Pancreas (tissue), 10 donors: Measurements from ENCODE around the gene ARHGEF16. TPM values are rescaled to one million over a fixed set of nuclear protein-coding genes. Genes with fewer than 3 reads are reported as not detected.

Experiments used
- ATAC-seq, 4 donors: fragments of 200-7000 bp; cut with Tn5 transposase; one replicate each; pipeline versions ENCODE4 v1.8.0 to v1.9.1; 2020; ENCODE audit warnings: mild to moderate bottlenecking in 4 of 4, moderate library complexity in 4 of 4
- DNase-seq, 6 donors: peaks; one replicate each; pipeline ENCODE4 v3.0.0-alpha.2; 2020
- FAIRE-seq: peaks from 2 replicates; lab custom pipeline; 2012; peaks lifted over from hg19 to GRCh38; lab: Jason Lieb, UNC
- H3K27ac ChIP-seq, 4 donors: fragments of 200-600 bp; sonication (generic); 1 replicate in 3 of 4; 2 replicates in 1 of 4; pipeline versions ENCODE4 v1.5.0 to v1.8.0; 2020
- H3K27me3 ChIP-seq, 4 donors: fragments of 200-600 bp; one replicate each; pipeline ENCODE4 v1.8.0; 2021
- H3K36me3 ChIP-seq, 3 donors: fragments of 200-600 bp; sonication (generic) in 1 of 3; one replicate each; pipeline versions ENCODE4 v1.5.0 to v1.8.0; 2020 to 2021
- H3K4me1 ChIP-seq, 3 donors: fragments of 200-600 bp; one replicate each; pipeline ENCODE4 v1.8.0; 2021
- H3K4me3 ChIP-seq, 4 donors: fragments of 200-600 bp; sonication (generic) in 2 of 4; one replicate each; pipeline versions ENCODE4 v1.5.0 to v1.8.0; 2020 to 2021
- H3K9me3 ChIP-seq, 4 donors: fragments of 200-600 bp; one replicate each; pipeline ENCODE4 v1.8.0; 2021
- CTCF ChIP-seq, 4 donors: fragments of 200-600 bp; sonication (generic) in 3 of 4; IDR thresholded peaks; one replicate each; pipeline versions ENCODE4 v1.5.0 to v1.8.0; 2021; ENCODE audit warnings: antibody characterized with exemption in 4 of 4
- WGBS, 2 donors: extraction: QIAGEN DNeasy Blood & Tissue Kit; methylation state at CpG; one replicate each; pipeline ENCODE4 v1.1.7; 2013; 5-methylcytosine and 5-hydroxymethylcytosine counted together
- intact Hi-C, 3 donors: fragments of 100-400 bp; cut with DNase I; formaldehyde crosslinking; loops; one replicate each; pipeline versions ENCODE4 v1.11.1 to v1.14.2; 2022
- polyA plus RNA-seq, 2 donors: library from polyadenylated mRNA; stranded (reverse); fragments of 200-250 nt; gene quantifications; one replicate each; pipeline ENCODE4 v1.2.3, GENCODE V29; 2013
- total RNA-seq, 6 donors: library from RNA; stranded (reverse); fragmentation: NEBNext Ultra II Directional in 4 of 6; extraction: Animal tissue kit (Norgen Biotek cat#: 25700) in 4 of 6; gene quantifications; one replicate each; pipeline versions ENCODE4 v1.2.1 to v1.2.4, GENCODE V29; 2021 to 2023
- donor health status: healthy with polysubstance abuse.
- donor health status: DM: no; HTN: no; CAD: no; lungs with moderate emphysema.
- donor health status: DM: no; HTN: no; CAD: no.
- donor health status: control.
- donor health status: control.
- donor health status: Bipolar disorder and iron deficiency.
- donor health status: DM: yes; HTN: yes; CAD: no.
- donor health status: DM: no; HTN: no; CAD: no.
- donor health status: DM: no; HTN: no; CAD: no.
- donor health status: DM: yes; HTN: yes; CAD: no.

The ARHGEF16 gene
- total and polyA plus RNA-seq, 8 donors, result 8.2 to 26.4 (median 9.8) TPM

DNA sequence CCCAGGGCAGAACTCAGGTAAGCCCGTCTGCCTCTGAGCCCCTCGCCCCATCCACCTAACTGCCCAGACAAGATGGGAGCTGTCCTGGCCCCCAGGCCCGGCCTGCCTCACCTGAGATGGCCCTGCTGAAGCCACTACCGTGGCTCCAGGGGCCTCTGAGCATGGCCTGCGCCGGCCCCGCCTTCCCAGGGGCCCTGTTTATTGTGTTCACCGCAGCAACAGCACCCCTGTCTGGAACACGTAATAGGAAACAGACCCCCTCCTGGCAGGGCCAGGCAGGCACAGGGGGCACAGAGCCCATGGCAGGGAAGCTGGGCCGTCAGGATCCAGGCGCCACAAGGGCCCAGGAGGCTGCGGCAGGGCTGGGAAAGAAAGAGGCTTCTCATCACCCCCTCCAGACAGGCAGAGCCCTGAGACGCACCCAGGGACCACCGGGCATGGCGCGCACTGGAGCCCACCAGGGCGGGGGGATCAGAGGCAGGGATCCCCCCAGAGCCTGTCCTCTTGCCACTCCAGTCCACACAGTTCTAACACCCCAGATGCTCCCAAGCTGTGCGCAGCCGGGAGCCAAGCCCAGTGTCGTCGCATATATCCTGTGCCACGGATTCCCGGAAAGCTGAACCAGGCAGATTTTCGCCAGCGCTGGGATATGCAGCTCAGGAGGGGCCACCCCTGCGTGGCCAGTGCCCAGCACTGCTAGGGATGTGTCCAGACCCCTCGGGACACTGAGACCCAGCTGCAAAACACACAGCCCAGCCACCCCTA lies 62.6 kb downstream of the ARHGEF16 start:
- WGBS, 2 donors, result 84 to 96% methylated on average over 27 of the region's 27 CpGs
- intact Hi-C loops, result no loop called here
- no peaks in the 10 kb centered on the region for H3K27me3 ChIP-seq
- H3K4me3 ChIP-seq, result no peak overlapping the region
- no peak for ATAC-seq
- no peaks in the 10 kb centered on the region for H3K4me1 ChIP-seq
- H3K9me3 ChIP-seq, result no peaks in the 10 kb centered on the region
- FAIRE-seq, result no peak
- DNase-seq, result no peak
- no peaks in the 10 kb centered on the region for H3K36me3 ChIP-seq
- no peak overlapping the region for H3K27ac ChIP-seq
- no peak for TF ChIP-seq CTCF (IDR thresholded peaks at IDR 0.05)

DNA sequence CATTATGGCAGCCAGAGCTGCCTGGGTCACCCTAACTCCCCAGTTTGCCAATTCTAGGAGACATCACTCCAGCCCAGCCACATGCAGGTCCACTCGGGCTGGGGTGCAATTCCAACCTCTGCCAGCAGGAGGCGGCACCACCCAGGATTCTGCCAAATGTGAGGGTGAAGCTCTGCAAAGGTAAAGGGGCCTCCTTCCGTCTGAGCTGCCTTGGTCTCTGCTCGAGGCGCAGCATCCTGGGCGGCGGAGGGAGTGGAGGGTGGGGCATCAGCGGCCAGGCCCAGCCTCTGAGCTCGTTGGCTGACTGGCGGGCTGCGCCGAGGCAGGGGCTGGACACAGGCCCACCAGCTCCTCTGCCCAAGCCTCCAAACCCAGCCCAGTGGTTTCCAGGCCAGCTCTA lies 63.8 kb downstream of the ARHGEF16 start:
- H3K9me3 ChIP-seq, result no peaks in the 10 kb centered on the region
- no peak overlapping the region for H3K27ac ChIP-seq
- 91 to 97% methylated on average over 11 to 12 of the region's 12 CpGs for WGBS, 2 donors
- H3K36me3 ChIP-seq, result no peaks in the 10 kb centered on the region
- no peaks in the 10 kb centered on the region for H3K4me1 ChIP-seq
- ATAC-seq, result no peak
- intact Hi-C loops, result no loop called here
- FAIRE-seq, result no peak
- DNase-seq, result no peak
- no peaks in the 10 kb centered on the region for H3K27me3 ChIP-seq
- peak; percentile 29 to 59 (median 36) for TF ChIP-seq CTCF (IDR thresholded peaks at IDR 0.05)
- no peak overlapping the region for H3K4me3 ChIP-seq

GRCh38 chr1:3518756-3519155 lies 64.3 kb downstream of the ARHGEF16 start:
- intact Hi-C loops, result no loop called here
- Histone ChIP-seq H3K36me3 (no peaks in the 10 kb centered on the region), H3K9me3 (no peaks in the 10 kb centered on the region), H3K4me1 (no peaks in the 10 kb centered on the region), H3K27ac (no peak overlapping the region), H3K4me3 (no peak overlapping the region), H3K27me3 (no peaks in the 10 kb centered on the region)
- 91 to 92% methylated on average over 8 of the region's 8 CpGs for WGBS, 2 donors
- DNase-seq (no peak), FAIRE-seq (no peak), ATAC-seq (no peak)
- TF ChIP-seq CTCF (IDR thresholded peaks at IDR 0.05), result no peak

GRCh38 chr1:3519301-3519885 lies 64.9 kb downstream of the ARHGEF16 start:
- 93% methylated on average over 23 to 27 of the region's 27 CpGs for WGBS, 2 donors
- no peaks in the 10 kb centered on the region for H3K9me3 ChIP-seq
- ATAC-seq (no peak), FAIRE-seq (no peak), DNase-seq (no peak)
- no peaks in the 10 kb centered on the region for H3K27me3 ChIP-seq
- H3K36me3 ChIP-seq, result no peaks in the 10 kb centered on the region
- no peak for TF ChIP-seq CTCF (IDR thresholded peaks at IDR 0.05)
- no peak overlapping the region for H3K27ac ChIP-seq
- no peak overlapping the region for H3K4me3 ChIP-seq
- H3K4me1 ChIP-seq, result no peaks in the 10 kb centered on the region
- intact Hi-C loops, result no loop called here
